ENCODE results near the gene AOPEP. TPM values are rescaled to one million over a fixed set of nuclear protein-coding genes. Genes with fewer than 3 reads are reported as not detected.

The AOPEP gene
- total and polyA plus RNA-seq, 2 of the 13 experiments (the other 11 are each of a cell fraction or from before 2014, with no cell fraction given) = 22.2 to 41.6 TPM

DNA sequence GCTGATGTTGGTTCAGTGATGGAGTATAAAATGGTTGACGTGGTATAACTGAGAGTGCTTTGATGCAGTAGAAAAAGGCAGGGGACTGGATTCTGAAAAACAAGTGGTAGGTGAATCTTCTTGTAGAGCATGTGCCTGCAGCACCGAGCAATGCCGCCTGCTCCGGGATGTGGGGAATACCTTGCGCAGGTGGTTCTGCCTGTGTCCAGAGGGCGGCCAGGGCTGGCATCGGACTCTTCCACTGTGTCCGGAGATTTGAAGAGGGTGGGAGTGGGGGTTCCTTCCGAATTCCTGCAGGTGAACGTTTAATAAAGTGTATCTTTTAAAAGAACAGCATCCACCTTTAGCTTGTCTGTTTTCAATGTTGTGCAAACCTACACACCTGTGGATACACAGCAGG is 353.0 kb downstream of the AOPEP start:
- 95% methylated on average over 8 of the region's 10 CpGs for WGBS (ENCODE audit: low lambda C conversion rate)
- no peak for DNase-seq (ENCODE audit: low spot score)
- in situ Hi-C loops (cut with HindIII; ENCODE audit: extremely low pct_ligation_motif_present, low pct_unique_long_range_greater_than_20kb) = no loop called here
- Histone ChIP-seq H3K9me3 (ENCODE audit: low read length) (no peaks in the 10 kb centered on the region), H3K9ac (ENCODE audit: insufficient read depth, low read depth, low read length) (no peak overlapping the region), H3K27me3 (ENCODE audit: control insufficient read depth in 1 of 2, insufficient read depth in 2 of 2, low read length in 2 of 2) (no peaks in the 10 kb centered on the region), H3K27ac (ENCODE audit: extremely low read length, insufficient read depth, low read length) (no peak overlapping the region), H3K4me2 (ENCODE audit: low read depth, low read length) (no peak overlapping the region), H4K20me1 (ENCODE audit: insufficient read depth, low read length) (peaks cover 50% of the 10 kb centered on the region), H3K4me3 (replicated peaks in 1 of 3; ENCODE audit: insufficient read depth in 1 of 3, low read depth in 2 of 3, low read length in 3 of 3) (no peak overlapping the region), H2AFZ (ENCODE audit: low read length) (no peak overlapping the region), H3K36me3 (replicated peaks in 1 of 2; ENCODE audit: control insufficient read depth in 1 of 2, insufficient read depth in 2 of 2, low read length in 2 of 2) (peaks cover 41 to 90% of the 10 kb centered on the region in 2 experiments), H3K79me2 (ENCODE audit: insufficient read depth, low read length) (peaks cover 47% of the 10 kb centered on the region), H3K4me1 (ENCODE audit: insufficient read depth, low read length) (peaks cover 19% of the 10 kb centered on the region)
- intact Hi-C loops (cut with micrococcal nuclease; ENCODE audit: unreplicated experiment) = no loop called here
- CTCF ChIA-PET (ENCODE audit: low intra/inter-chr PET ratio, low total read pairs) = no interaction called here
- FAIRE-seq = no peak
- TF ChIP-seq WIZ (CRISPR knock-in tag; IDR thresholded peaks at IDR 0.05) (no peak), ZNF564 (CRISPR knock-in tag; IDR thresholded peaks at IDR 0.05) (no peak), RBM22 (optimal IDR thresholded peaks at IDR 0.05; ENCODE audit: low read length) (peak; percentile 18), TOE1 (CRISPR knock-in tag; IDR thresholded peaks at IDR 0.05) (no peak), AGO2 (optimal IDR thresholded peaks at IDR 0.05; ENCODE audit: low read depth, low read length) (peak; percentile 7), ATF4 (CRISPR knock-in tag; IDR thresholded peaks at IDR 0.05) (no peak), ZNF660 (CRISPR knock-in tag; IDR thresholded peaks at IDR 0.05; ENCODE audit: borderline replicate concordance, low read depth) (no peak)
- ATAC-seq = no peak
- POLR2A ChIA-PET = no interaction called here
- no TSS peak for BruUV-seq (replicated peaks)

GRCh38 chr9:95080961-95081647 is 354.6 kb downstream of the AOPEP start:
- peaks cover 49% of the 10 kb centered on the region for H4K20me1 ChIP-seq (ENCODE audit: insufficient read depth, low read length)
- CTCF ChIA-PET (ENCODE audit: low intra/inter-chr PET ratio, low total read pairs) = no interaction called here
- WGBS (ENCODE audit: low lambda C conversion rate) = 96% methylated on average over 20 of the region's 20 CpGs
- TF ChIP-seq RBM22 (optimal IDR thresholded peaks at IDR 0.05; ENCODE audit: low read length) (peak; percentile 41), RBM39 (IDR thresholded peaks at IDR 0.05; ENCODE audit: low read depth, low read length, poor library complexity, severe bottlenecking) (no peak), DMAP1 (CRISPR knock-in tag; IDR thresholded peaks at IDR 0.05) (no peak), ZMYM2 (CRISPR knock-in tag; IDR thresholded peaks at IDR 0.05) (no peak), ZFP82 (CRISPR knock-in tag; IDR thresholded peaks at IDR 0.05; ENCODE audit: borderline replicate concordance) (no peak), NFYB (CRISPR knock-in tag; IDR thresholded peaks at IDR 0.05) (no peak), BHLHE40 (IDR thresholded peaks at IDR 0.05; ENCODE audit: low read length) (no peak), MTA1 (CRISPR knock-in tag; IDR thresholded peaks at IDR 0.05; ENCODE audit: borderline replicate concordance) (no peak)
- TF ChIP-seq, protein P1, sequence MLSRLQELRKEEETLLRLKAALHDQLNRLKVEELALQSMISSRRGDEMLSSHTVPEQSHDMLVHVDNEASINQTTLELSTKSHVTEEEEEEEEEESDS (CRISPR knock-in tag; IDR thresholded peaks at IDR 0.05; ENCODE audit: borderline replicate concordance) = no peak
- TF ChIP-seq, protein P2, sequence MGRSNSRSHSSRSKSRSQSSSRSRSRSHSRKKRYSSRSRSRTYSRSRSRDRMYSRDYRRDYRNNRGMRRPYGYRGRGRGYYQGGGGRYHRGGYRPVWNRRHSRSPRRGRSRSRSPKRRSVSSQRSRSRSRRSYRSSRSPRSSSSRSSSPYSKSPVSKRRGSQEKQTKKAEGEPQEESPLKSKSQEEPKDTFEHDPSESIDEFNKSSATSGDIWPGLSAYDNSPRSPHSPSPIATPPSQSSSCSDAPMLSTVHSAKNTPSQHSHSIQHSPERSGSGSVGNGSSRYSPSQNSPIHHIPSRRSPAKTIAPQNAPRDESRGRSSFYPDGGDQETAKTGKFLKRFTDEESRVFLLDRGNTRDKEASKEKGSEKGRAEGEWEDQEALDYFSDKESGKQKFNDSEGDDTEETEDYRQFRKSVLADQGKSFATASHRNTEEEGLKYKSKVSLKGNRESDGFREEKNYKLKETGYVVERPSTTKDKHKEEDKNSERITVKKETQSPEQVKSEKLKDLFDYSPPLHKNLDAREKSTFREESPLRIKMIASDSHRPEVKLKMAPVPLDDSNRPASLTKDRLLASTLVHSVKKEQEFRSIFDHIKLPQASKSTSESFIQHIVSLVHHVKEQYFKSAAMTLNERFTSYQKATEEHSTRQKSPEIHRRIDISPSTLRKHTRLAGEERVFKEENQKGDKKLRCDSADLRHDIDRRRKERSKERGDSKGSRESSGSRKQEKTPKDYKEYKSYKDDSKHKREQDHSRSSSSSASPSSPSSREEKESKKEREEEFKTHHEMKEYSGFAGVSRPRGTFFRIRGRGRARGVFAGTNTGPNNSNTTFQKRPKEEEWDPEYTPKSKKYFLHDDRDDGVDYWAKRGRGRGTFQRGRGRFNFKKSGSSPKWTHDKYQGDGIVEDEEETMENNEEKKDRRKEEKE (IDR thresholded peaks at IDR 0.05) = no peak

More at GRCh38 chr9:95080961-95081647, 354.6 kb downstream of the AOPEP start:
- BruUV-seq (replicated peaks) = no TSS peak
- FAIRE-seq = no peak
- no peak for DNase-seq (ENCODE audit: low spot score)
- Histone ChIP-seq H3K79me2 (ENCODE audit: insufficient read depth, low read length) (peaks cover 32% of the 10 kb centered on the region), H2AFZ (ENCODE audit: low read length) (no peak overlapping the region), H3K4me3 (replicated peaks in 1 of 3; ENCODE audit: insufficient read depth in 1 of 3, low read depth in 2 of 3, low read length in 3 of 3) (no peak overlapping the region), H3K36me3 (replicated peaks in 1 of 2; ENCODE audit: control insufficient read depth in 1 of 2, insufficient read depth in 2 of 2, low read length in 2 of 2) (peaks cover 46 to 92% of the 10 kb centered on the region in 2 experiments), H3K9ac (ENCODE audit: insufficient read depth, low read depth, low read length) (no peak overlapping the region), H3K27me3 (ENCODE audit: control insufficient read depth in 1 of 2, insufficient read depth in 2 of 2, low read length in 2 of 2) (no peaks in the 10 kb centered on the region), H3K4me1 (ENCODE audit: insufficient read depth, low read length) (peaks cover 11% of the 10 kb centered on the region), H3K4me2 (ENCODE audit: low read depth, low read length) (no peak overlapping the region), H3K9me3 (ENCODE audit: low read length) (no peaks in the 10 kb centered on the region), H3K27ac (ENCODE audit: extremely low read length, insufficient read depth, low read length) (no peak overlapping the region)
- POLR2A ChIA-PET = no interaction called here
- intact Hi-C loops (cut with micrococcal nuclease; ENCODE audit: unreplicated experiment) (no loop called here), in situ Hi-C loops (cut with HindIII; ENCODE audit: extremely low pct_ligation_motif_present, low pct_unique_long_range_greater_than_20kb) (no loop called here)
- no peak for ATAC-seq
